DMS 273 (cell line): ENCODE measurements around the gene SCLT1.
A peak's percentile ranks its signal among the peaks of the same experiment; 100 is the strongest.
"Not testable (repeated sequence)": the region's sequence is repeated elsewhere in the genome, so short reads cannot be mapped to it uniquely, and the experiment has no call there.

Experiments used
- DNase-seq: peaks from one replicate; lab custom pipeline; 2025; ENCODE audit not compliant: unreplicated experiment; lab: John Stamatoyannopoulos, UW

The SCLT1 gene

GRCh38 chr4:129093191-129093920 lies at the start of gene SCLT1:
SCLT1 (minus strand) TSS chr4:129093539; CDS start chr4:129093103, 436 bp downstream.
- DNase-seq: peak; percentile 99

- DNase-seq: peak; percentile 0
Observed at GRCh38 chr4:129140521-129140920, 47.2 kb upstream of the SCLT1 start.

DNA sequence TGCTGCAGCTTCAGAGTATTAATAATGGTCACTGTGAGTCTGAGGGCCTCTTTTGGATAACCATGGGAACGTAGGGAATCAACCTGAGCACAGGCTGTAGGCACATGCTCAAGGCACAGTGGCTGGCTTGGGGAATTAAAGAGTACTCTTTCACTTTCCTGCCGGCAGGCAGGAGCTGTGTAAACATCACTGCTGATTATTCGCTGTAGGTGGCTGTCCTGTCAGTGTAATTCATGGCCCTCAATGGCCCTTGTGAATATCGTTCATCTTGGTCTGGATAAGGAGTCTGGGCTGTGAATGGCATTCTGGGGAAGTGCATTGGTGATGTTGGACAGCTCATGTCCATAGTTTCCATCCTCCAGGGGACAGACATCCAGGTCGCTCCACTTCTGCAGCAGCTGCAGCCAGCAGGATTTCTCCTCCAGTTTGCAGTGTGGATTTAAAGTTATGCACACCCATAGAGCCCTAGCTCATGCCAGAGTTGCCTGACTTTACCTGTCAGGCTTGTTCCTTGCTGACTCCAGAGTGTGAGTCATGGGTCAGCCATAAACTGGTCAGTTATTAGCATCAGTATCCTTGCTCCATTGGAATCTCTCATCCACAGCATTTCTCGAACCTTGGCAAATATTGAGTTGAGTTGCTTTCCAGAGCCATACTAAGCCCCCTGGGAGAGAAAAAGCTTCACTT lies 45.6 kb upstream of the SCLT1 start:
- no peak for DNase-seq

DNA sequence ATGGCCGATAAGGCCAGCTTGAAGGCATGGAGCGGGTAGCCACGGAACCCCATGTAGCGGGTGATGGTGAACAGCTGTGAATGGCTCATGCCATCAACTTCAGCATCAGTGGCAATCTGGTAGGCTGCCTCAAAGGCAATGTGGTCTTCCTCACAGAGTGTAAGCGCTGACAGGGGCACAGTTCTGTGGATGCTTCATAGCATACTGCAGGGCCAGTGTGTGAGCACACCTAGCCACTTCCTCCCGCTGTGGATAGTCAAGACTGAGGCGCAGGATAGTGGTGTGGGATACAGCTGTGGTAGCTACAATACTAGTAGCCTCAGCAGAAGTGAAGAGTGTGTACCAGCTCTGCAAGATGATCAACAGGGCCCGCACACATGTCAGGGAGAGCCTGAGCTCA lies 43.1 kb upstream of the SCLT1 start:
- DNase-seq: no peak

DNA sequence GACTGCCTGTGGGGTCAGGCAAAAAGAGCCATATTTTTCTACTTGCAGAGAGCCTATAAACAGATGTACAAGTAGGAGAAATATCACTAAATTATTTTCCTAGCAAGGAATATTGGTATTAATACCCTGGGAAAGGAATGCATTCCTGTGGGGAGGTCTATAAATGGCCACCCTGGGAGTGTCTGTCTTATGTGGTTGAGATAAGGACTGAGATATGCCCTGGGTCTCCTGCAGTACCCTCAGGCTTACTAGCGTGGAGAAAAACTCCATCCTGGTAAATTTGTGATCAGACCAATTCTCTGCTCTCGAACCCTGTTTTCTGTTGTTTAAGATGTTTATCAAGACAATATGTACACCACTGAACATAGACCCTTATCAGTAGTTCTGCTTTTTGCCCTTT lies 38.0 kb upstream of the SCLT1 start:
- no peak for DNase-seq

DNA sequence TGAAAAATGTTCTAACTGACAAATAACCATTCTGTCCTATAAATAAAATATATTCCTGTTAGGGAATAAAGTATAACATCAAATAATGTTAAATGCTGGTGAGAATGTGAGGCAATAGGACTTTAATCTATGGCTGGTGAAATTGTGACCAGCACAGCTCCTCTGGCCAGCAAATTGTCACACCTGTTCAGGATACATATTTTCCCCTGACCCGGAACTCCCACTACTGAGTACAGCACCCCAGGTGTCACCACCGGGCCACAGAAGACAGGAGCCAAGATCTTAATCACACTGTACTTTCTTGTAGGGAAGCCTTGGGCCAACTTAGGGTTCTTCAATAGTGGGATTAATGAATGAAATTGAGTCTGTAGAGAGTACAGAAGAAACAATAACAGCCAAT lies 35.8 kb upstream of the SCLT1 start:
- DNase-seq: no peak

DNA sequence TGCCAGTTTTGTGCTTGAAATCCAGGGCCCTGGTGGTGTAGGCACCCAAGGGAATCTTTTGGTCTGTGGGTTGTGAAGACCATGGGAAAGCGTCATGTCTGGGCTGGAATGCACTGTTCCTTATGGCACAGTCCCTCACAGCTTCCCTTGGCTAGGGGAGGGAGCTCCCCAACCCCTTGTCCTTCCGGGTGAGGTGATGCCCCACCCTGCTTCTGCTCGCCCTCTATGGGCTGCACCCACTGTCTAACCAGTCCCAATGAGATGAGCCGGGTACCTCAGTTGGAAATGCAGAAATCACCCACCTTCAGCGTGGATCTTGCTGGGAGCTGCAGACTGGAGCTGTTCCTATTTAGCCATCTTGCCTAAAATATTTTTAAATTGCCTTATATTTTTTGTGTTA lies 33.3 kb upstream of the SCLT1 start:
- DNase-seq: not testable (repeated sequence)

GRCh38 chr4:129117705-129118104 lies 24.4 kb upstream of the SCLT1 start:
- no peak for DNase-seq

- no peak for DNase-seq
Observed at GRCh38 chr4:129113919-129114318, 20.6 kb upstream of the SCLT1 start.

DNA sequence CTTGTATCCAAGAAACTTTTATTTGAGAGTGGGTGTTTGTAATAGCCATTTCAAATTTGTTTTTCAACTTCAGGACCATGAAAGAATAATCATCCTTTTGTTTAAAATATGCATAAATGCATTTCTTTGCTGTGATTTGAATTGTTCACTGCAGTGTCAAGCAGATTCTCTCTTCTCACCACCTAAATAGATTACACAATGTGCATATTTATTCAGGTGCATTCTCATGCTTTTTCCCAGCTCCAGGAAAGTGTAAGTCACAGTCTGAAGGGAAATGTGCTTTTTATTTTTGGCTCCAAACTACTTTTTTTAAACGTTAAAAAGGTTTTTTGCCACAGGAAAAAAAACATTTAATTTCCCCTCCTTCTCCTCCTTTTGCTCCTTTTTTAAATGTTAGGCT lies 20.1 kb upstream of the SCLT1 start:
- DNase-seq: no peak

- DNase-seq: no peak
Observed at GRCh38 chr4:129111919-129112318, 18.6 kb upstream of the SCLT1 start.

GRCh38 chr4:129110931-129111330 lies 17.6 kb upstream of the SCLT1 start:
- DNase-seq: no peak

DNA sequence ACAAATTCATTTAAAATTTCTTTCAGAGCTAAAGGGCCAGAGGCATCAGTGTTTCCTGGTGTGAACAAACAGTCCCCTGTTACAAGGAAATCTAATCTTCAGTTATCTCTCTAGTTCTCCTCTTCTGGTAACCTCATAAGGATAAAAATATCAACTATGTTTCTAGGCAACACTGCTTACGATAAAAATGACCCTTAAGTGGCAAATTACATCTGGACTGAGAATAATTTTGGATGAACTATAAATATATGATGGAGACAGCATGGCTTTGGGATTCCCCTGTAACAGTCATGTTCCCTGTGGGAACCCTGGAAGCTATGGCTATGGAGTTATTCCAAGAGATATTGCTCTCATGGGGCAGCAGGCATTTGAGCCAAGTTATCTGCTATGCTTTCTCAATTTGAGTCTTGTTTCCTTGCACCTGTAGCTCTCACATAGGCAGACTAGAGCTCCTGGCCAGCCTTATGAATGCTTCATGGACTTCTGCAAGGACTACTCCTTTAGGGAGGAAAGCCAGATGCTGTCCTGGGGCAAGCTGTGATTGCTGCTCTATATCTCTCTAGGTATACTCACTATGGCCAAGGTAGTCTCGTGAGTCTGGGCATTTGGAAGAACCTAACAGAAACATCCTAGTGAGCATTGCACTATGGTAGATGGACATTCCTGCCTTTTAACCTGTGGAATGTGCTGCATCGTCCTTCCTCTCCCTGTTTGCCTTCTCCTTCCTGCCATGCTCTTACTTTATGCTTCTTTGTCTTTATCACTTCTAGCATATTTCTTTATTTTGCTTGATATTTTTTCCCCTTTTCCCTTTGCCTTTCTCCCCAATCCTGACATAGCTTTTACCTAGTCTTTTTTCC lies 16.9 kb upstream of the SCLT1 start:
- no peak for DNase-seq

GRCh38 chr4:129098531-129099001 lies 5.2 kb upstream of the SCLT1 start:
- DNase-seq: no peak

GRCh38 chr4:129095811-129096454 lies 2.6 kb upstream of the SCLT1 start, which contains the start of gene C4orf33:
C4orf33 (plus strand) TSS chr4:129096152; CDS start chr4:129102611, 6,459 bp downstream.
- DNase-seq: peak; percentile 84

GRCh38 chr4:129094347-129094746 lies 1.0 kb upstream of the SCLT1 start:
- DNase-seq: peak; percentile 8

- peak; percentile 33 for DNase-seq
Observed at GRCh38 chr4:129092631-129093190, 628 bp downstream of the SCLT1 start.

DNA sequence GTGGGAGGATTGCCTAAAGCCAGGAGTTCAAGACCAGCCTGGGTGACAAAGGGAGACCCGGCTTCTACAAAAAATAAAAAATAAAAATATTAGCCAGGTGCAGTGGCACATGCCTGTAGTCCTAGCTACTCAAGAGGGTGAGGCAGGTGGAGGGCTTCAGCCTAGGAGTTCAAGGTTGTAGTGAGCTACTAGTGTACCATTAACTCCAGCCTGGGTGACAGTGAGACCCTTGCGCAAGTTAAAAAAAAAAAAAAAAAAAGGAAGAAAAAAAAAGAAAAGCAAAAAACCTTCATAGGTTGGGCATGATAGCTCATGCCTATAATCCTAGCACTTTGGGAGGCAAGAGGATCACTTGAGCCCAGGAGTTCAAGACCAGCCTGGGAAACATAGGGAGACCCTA lies 5.8 kb downstream of the SCLT1 start:
- no peak for DNase-seq

DNA sequence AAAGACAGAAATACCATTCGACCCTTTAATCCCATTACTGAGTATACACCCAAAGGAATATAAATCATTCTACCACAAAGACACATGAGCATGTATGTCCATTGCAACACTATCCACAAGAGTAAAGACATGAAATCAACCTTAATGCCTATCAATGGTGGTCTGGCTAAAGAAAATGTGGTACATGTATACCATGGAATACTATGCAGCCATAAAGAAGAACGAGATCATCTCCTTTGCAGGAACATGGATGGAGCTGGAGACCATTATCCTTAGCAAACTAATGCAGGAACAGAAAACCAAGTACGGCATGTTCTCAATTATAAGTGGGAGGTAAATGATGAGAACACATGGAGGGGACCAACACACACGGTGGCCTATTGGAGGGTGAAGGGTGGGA lies 7.9 kb downstream of the SCLT1 start:
- DNase-seq: no peak

- no peak for DNase-seq
Observed at GRCh38 chr4:129082302-129082701, 11.0 kb downstream of the SCLT1 start.

DNA sequence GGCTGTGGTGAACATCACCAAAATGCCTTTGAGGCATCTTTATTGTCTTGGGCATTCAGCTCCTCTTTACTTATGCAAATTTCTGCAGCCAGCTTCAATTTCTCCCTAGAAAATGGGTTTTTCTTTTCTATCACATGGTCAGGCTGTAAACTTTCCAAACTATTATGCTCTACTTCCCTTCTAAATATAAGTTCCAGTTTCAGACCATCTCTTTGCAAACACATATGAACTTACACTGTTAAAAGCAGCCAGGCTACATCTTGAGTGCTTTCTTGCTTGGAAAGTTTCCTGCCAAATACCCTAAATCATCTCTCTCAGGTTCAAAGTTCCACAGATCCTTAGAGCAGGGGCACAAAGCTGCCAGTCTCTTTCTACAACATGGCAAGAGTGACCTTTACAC lies 13.2 kb downstream of the SCLT1 start:
- no peak for DNase-seq
